Omental fat pad (tissue), 4 donors: ENCODE measurements around the gene ATP8B4. TPM values are rescaled to one million over a fixed set of nuclear protein-coding genes. Genes with fewer than 3 reads are reported as not detected.

Experiments used
- ATAC-seq: fragments of 150-250 bp; one replicate; pipeline ENCODE4 v1.9.1; 2016; ENCODE audit warnings: mild to moderate bottlenecking, moderate library complexity; ENCODE audit not compliant: low FRiP score
- DNase-seq: peaks from one replicate; pipeline ENCODE4 v3.0.0-alpha.2; 2019; ENCODE audit warnings: low spot score
- CTCF ChIP-seq, 3 donors: fragments of 450-650 bp; IDR thresholded peaks; one replicate each; pipeline ENCODE4 v1.5.1; 2016 to 2017; ENCODE audit warnings: antibody characterized with exemption in 3 of 3, mild to moderate bottlenecking in 3 of 3, moderate library complexity in 2 of 3
- total RNA-seq, 4 donors: library from RNA; depleted of rRNA; stranded (reverse); fragments of >200 nt; gene quantifications; one replicate each; pipeline ENCODE4 v1.1.0, GENCODE V29; 2016

Gene ATP8B4
- total RNA-seq, 4 donors from 2014 or later, result 12.1 to 32.3 (median 16.5) TPM

- ATAC-seq (no peak), DNase-seq (no peak)
- TF ChIP-seq CTCF (IDR thresholded peaks at IDR 0.05), result no peak
Observed at GRCh38 chr15:50117431-50118027, 1.5 kb downstream of the ATP8B4 start.

GRCh38 chr15:50116477-50116876 lies 2.6 kb downstream of the ATP8B4 start:
- no peak for ATAC-seq
- DNase-seq, result no peak
- no peak for TF ChIP-seq CTCF (IDR thresholded peaks at IDR 0.05)

- no peak for DNase-seq
- ATAC-seq, result no peak
- TF ChIP-seq CTCF (IDR thresholded peaks at IDR 0.05), result no peak
Observed at GRCh38 chr15:50113992-50114780, 4.8 kb downstream of the ATP8B4 start.

GRCh38 chr15:50113187-50113505 lies 5.9 kb downstream of the ATP8B4 start:
- no peak for TF ChIP-seq CTCF (IDR thresholded peaks at IDR 0.05)
- DNase-seq (no peak), ATAC-seq (no peak)

GRCh38 chr15:50112488-50113186 lies 6.4 kb downstream of the ATP8B4 start:
- DNase-seq, result no peak

GRCh38 chr15:50110285-50110684 lies 8.7 kb downstream of the ATP8B4 start:
- ATAC-seq, result no peak
- DNase-seq, result no peak
- no peak for TF ChIP-seq CTCF (IDR thresholded peaks at IDR 0.05)

More at GRCh38 chr15:50112488-50113186, 6.4 kb downstream of the ATP8B4 start:
- ATAC-seq, result no peak
- no peak for TF ChIP-seq CTCF (IDR thresholded peaks at IDR 0.05)
